ENCODE data around the gene RAB44.

Gene RAB44

DNA sequence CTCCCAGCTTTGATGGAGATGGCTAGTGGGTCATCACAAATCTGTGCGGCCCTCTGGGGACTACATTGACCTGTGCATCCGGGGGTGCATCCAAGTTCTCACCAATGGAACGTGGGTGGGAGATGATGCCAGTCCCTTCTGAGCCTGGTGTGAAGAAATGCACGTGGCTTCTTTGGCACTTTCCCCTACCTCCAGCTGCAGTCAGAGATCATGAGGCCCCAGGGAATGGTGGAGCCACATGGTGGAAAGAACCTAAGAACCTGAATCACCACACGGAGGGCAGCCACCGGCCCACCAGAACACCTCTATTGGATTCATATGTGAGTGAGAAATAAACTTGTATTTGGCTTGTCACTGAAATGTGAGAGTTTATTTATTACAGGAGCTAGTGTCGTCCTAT lies 29.0 kb upstream of the RAB44 start:
- DNase-seq, result no peak

DNA sequence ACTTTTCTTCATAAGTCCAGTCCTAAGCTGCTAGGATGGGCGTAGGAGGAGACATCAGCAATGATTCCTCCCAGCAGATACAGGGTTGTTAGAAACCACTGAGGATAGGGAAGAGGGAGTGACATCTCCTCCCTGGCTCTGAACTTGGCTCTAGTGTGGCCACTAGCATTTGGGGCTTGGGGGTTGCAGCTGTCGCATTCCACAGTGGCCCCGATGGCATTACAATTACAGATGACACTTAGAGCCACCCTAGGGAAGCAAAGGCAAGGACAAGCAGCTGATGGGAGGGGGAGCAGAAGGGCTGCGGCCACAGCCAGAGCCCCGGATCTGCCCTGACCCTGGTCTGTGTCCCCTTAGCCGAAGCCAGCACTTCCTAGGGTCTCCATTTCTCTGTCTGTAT lies 28.6 kb upstream of the RAB44 start:
- DNase-seq, result no peak

DNA sequence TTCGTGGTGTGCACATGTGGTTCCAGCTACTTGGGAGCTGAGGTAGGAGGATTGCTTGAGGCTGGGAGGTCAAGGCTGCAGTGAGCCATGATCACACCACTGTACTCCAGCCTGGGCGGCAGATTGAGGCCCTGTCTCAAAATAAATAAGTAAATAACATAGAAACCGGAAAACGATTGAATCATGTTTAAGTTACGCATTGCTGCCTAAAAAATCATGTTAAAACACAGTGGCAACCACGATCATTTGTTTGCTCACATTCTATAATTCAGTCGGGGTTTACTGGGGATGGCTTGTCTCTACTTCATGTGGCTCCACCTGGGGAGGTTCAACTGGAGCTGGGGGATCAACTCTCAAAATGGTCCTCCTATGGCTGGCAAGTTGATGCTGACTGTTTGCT lies 27.4 kb upstream of the RAB44 start:
- no peak for DNase-seq

DNA sequence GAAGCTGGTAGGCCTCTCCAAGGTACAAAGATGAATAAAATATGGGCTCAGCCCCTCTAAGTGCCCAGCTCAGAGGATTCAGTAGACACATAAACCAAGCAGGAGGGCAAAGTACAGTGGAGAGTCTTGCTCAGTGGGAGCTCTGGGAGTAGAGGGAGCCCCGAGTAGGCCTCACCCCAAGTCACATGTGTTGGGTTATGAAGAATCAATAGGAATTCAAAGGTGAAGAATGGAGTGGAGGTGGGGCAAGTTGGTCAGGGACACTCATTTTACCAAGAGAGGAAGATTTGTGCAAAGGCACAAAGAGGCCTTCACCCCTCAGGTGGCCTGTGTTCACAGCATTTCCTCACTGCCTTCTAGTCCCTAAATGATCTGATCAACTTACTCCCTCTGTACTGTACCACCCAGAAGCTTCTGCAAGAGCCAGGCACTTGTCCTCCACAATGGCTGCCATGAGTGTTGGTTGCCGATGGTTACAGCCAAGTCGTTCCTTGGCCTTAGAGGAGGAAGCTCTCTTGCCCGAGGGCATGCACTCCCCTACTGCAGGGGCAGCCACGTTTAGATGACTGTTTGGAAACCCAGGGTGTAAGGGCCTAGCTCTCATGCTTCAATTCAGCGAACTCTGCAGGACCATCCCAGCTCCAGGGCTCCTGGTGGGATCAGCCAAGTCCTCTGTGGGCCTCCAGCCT lies 25.8 kb upstream of the RAB44 start:
- no peak for DNase-seq

DNA sequence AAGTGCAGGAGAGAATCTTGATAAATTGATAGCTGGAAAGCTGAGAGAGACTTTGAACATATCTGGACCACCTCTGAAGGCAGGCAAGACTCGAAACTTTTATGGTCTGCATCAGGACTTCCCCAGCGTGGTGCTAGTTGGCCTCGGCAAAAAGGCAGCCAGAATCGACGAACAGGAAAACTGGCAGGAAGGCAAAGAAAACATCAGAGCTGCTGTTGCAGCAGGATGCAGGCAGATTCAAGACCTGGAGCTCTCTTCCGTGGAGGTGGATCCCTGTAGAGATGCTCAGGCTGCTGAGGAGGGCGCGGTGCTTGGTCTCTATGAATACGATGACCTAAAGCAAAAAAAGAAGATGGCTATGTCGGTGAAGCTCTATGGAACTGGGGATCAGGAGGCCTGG lies 23.7 kb upstream of the RAB44 start:
- no peak for DNase-seq

DNA sequence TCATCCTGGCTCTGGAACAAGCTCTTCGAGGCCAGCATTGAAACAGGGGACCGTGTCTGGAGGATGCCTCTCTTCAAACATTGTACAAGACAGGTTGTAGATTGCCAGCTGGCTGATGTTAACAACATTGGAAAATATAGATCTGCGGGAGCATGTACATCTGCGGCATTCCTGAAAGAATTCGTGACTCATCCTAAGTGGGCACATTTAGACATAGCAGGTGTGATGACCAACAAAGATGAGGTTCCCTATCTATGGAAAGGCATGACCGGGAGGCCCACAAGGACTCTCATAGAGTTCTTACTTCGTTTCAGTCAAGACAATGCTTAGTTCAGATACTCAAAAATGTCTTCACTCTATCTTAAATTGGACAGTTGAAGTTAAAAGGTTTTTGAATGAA lies 22.7 kb upstream of the RAB44 start:
- no peak for DNase-seq

DNA sequence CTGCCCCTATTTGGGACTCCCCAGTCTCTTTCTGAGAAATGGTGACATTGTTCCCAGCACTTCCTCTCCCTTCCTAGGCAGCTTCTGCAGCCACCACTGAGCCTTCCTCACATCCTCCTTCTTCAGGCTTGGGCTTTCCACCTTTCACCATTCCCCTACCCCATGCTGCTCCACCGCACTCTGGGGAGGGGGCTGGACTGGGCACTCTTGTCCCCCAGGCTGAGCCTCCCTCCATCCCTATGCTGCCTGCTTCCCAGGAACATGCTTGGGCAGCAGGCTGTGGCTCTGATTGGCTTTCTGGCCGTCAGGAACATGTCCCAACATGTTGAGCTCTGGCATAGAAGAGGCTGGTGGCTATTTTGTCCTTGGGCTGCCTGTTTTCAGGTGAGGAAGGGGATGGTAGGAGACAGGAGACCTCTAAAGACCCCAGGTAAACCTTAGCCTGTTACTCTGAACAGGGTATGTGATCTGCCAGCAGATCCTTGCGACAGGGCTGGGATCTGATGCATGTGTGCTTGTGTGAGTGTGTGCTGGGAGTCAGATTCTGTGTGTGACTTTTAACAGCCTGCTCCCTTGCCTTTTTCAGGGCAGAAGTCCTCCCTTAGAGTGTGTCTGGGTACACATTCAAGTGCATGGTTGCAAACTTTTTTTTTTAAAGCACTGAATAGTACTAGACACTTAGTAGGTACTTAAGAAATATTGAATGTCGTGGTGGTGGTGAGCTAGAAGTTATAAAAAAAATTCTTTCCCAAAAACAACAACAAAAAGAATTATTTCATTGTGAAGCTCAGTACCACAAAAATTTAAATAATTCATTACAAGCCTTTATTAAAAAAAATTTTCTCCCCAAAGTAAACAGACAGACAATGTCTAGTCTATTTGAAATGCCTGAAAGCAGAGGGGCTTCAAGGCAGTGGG lies 21.2 kb upstream of the RAB44 start:
- DNase-seq, result no peak

DNA sequence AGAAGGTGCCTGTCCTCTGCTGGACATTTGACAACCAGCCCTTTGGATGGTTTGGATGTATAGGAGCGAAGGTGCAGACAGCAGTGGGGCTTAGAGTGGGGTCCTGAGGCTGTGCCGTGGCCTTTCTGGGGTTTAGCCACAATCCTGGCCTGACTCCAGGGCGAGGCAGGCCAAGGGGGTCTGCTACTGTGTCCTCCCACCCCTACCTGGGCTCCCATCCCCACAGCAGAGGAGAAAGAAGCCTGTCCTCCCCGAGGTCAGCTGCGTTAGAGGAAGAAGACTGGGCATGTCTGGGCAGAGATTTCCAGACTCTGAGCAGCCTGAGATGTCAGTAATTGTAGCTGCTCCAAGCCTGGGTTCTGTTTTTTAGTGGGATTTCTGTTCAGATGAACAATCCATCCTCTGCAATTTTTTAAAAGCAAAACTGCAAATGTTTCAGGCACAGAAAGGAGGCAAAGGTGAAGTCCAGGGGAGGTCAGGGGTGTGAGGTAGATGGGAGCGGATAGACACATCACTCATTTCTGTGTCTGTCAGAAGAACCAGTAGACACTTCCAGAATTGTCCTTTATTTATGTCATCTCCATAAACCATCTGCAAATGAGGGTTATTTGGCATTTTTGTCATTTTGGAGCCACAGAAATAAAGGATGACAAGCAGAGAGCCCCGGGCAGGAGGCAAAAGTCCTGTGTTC lies 20.4 kb upstream of the RAB44 start:
- no peak for DNase-seq

DNA sequence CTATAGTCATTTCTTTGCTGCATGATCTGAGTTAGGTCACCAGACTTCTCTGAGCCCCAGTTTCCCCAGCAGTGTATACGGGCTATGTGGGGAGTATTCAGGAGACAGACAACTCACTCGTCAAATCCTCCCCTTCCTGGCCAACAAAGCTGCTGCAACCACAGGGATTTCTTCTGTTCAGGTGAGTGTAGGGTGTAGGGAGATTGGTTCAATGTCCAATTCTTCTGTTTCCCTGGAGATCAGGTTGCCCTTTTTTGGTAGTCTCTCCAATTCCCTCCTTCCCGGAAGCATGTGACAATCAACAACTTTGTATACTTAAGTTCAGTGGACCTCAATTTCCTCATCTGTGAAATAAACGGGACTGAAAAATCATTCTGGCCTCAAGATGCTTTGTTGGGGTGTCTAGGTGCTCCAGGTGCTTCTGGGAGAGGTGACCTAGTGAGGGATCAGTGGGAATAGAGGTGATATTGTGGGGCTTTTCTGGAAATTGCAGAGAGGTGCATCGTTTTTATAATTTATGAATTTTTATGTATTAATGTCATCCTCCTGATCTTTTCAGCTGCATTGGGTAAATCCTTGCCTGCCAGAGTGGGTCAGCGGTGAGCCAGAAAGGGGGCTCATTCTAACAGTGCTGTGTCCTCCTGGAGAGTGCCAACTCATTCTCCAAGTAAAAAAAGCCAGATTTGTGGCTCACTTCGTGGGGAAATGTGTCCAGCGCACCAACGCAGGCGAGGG lies 19.7 kb upstream of the RAB44 start:
- DNase-seq, result no peak

DNA sequence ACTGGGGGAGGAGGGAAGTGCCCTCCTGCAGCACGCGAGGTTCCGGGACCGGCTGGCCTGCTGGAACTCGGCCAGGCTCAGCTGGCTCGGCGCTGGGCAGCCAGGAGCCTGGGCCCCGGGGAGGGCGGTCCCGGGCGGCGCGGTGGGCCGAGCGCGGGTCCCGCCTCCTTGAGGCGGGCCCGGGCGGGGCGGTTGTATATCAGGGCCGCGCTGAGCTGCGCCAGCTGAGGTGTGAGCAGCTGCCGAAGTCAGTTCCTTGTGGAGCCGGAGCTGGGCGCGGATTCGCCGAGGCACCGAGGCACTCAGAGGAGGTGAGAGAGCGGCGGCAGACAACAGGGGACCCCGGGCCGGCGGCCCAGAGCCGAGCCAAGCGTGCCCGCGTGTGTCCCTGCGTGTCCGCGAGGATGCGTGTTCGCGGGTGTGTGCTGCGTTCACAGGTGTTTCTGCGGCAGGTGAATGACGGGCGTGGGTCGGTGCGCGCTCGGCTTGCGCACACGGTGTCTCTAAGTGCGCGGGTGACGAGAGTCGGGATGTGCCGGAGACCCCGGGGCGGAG lies 19.1 kb upstream of the RAB44 start, which contains the start of gene CDKN1A:
TSS of gene CDKN1A (plus strand) at position 227 of the 555 bp plus-strand sequence. CDS start 5,388 bp downstream, outside the sequence.
- DNase-seq, result peak; percentile 84

DNA sequence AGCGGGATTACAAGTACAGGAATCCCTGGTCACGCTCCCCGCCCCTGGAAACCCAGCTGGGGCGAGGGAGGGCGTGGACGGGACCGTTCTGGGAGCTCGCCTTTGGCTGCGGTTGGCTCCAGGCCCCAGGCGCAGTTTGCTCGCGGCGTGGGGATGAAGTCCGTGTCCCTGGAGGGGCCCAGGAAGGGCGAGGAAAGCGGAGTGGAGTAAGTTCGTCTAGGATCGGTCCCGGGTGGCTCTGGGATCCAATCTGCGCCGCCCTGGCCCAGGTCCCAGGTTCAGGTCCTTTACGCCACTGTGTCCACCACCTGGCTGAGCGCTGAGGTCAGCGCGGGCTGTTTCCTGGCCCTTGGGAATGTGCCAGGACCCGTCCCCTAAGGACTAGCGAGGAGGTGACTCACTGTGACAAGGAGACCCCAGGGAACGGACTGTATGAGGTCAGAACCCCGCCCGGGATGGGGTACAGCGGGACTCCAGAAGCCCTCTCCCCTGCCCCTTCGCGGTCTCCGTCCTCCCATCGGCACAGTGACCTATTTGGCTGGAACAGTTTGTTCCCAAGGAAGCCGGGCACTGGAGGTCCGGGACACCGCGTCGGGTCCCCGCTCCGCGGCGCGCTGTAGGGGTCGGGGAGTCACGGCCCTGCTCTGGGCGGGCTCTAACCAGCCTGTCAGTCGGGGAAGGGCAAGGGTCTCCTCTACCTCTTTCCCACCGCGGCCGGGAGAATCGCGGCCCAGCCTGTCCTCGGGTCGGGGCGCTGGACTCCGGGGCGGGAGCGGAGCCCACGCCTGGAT lies 18.4 kb upstream of the RAB44 start:
- DNase-seq, result no peak

DNA sequence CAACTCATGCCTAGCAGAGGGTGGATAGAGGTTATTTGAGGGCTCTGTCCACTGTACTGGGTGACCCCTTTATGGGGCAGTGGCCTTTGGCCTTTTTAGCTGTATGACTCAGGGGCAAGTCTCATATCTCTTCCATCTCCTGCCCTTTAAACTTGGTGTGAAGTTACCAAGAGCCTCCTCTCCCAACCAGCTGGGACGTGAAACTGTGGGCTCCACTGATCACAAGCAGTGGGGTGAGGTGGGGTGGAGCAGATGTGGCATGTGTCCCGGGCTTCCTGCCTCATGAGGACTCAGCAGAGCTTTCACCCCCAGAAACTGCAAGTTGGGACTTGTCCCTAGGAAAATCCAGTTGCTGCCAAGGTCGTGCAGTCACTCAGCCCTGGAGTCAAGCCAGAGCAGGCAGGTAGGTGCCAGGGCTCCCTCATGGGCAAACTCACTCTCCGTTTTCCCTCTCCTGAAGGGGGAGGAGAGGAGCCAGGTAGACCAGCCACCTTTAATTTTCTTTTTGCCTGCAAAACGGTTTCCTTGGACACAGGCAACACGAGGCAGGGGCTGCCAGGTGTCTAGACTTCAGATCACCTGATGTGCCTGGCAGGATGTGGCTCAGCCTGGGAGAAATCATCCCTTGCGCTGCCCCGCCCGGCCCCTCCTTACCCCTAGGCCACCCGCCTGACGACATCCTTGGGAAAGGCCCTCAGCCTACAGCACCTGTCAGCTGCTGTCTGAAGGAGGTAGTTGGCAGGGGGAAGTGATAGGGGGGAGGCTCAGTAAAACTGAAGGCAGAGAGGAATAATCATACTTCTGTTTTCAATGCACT lies 15.1 kb upstream of the RAB44 start:
- peak; percentile 34 for DNase-seq

DNA sequence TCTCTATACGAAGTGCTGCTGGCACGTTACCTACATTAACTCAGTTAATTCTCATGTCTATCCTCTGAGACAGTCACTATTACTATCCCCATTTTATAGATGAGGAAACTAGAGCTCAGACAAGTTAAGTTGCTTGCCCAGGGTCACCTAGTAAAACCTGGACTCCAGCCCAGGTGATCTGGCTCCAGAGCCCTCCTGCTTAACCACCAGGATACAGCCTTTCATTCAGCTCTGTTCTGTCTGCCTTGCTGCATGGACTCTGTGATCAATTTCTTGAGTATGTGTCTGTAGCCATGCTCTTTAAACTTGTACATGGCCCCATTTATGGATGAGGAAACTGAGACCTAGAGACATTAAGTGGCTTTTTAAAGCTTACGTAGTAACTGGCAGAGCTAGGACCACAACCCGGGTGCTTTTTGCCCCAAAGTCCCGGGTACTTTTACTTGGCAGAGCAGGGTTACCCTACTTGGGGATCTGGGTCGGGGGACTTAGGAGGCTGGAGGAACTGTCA lies 14.4 kb upstream of the RAB44 start:
- no peak for DNase-seq

DNA sequence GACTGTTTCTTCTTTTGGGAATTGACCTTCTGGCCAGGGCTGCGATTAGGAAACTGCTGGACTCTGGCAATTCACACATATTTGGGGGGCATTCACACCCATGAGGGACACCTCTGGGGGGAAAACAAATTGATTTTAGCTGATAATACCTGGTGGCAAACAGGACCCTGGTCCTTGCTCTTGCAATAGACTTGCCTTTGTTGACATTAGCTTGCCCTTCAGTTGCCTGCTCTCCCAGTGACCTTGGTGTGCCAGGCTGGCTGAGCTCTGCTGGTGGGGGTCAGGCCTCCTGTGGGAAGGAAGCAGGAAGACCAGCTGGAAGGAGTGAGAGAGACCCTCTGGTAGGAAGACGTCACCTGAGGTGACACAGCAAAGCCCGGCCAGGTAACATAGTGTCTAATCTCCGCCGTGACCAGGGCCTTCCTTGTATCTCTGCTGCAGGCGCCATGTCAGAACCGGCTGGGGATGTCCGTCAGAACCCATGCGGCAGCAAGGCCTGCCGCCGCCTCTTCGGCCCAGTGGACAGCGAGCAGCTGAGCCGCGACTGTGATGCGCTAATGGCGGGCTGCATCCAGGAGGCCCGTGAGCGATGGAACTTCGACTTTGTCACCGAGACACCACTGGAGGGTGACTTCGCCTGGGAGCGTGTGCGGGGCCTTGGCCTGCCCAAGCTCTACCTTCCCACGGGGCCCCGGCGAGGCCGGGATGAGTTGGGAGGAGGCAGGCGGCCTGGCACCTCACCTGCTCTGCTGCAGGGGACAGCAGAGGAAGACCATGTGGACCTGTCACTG lies 13.8 kb upstream of the RAB44 start:
- DNase-seq, result no peak

DNA sequence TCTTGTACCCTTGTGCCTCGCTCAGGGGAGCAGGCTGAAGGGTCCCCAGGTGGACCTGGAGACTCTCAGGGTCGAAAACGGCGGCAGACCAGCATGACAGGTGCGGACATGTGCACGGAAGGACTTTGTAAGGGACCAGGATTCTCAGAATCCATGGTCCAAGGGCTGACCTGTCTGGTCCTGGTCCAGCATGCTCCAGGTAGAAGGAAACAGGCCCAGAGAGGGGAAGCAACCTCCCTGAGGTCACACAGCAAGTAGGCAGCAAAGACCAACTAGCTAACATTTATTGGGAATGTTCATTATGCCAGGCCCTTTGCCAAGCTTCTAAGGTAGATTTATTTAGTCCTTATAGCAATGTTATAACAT lies 13.2 kb upstream of the RAB44 start:
- DNase-seq, result no peak

DNA sequence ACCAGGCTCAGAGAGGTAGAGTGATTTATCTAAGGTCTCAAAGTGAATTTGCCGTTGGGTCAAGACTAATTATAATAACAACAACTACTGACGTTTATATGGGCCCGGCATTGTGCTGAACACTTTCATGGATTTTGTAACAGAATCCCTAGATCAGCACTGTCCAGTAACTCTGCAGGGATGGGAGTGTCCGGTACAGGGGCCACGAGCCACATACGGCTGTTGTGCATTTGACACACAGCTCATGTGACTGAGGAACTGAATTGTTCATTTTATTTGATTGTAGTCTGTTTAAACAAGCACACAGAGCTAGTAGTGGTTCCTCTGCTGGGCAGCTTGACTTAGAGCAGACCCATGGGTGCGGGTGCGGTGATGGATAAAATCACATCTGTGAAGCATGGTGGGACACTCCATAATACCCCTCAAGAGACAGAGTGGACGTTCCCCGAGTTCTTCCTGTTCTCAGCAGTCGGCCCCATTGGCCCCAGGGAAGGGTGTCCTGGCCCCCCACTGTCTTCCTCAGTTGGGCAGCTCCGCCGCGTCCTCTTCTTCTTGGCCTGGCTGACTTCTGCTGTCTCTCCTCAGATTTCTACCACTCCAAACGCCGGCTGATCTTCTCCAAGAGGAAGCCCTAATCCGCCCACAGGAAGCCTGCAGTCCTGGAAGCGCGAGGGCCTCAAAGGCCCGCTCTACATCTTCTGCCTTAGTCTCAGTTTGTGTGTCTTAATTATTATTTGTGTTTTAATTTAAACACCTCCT lies 12.3 kb upstream of the RAB44 start:
- no peak for DNase-seq

DNA sequence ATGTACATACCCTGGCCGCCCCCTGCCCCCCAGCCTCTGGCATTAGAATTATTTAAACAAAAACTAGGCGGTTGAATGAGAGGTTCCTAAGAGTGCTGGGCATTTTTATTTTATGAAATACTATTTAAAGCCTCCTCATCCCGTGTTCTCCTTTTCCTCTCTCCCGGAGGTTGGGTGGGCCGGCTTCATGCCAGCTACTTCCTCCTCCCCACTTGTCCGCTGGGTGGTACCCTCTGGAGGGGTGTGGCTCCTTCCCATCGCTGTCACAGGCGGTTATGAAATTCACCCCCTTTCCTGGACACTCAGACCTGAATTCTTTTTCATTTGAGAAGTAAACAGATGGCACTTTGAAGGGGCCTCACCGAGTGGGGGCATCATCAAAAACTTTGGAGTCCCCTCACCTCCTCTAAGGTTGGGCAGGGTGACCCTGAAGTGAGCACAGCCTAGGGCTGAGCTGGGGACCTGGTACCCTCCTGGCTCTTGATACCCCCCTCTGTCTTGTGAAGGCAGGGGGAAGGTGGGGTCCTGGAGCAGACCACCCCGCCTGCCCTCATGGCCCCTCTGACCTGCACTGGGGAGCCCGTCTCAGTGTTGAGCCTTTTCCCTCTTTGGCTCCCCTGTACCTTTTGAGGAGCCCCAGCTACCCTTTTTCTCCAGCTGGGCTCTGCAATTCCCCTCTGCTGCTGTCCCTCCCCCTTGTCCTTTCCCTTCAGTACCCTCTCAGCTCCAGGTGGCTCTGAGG lies 11.5 kb upstream of the RAB44 start:
- peak; percentile 35 for DNase-seq

Measured in hematopoietic multipotent progenitor cell treated with erythropoietin and hydrocortisone succinate and interleukin-3 and kit ligand, for 8 days (in vitro differentiated cells).